ENCODE measurements around the gene LIMS2. TPM values are rescaled to one million over a fixed set of nuclear protein-coding genes. Genes with fewer than 3 reads are reported as not detected.

The LIMS2 gene
- total RNA-seq, 1 donor from 2014 or later: 3.8 TPM

- Mint-ChIP-seq H3K27me3 (ENCODE audit: unreplicated experiment) (peaks cover 20% of the 10 kb centered on the region), H3K4me3 (ENCODE audit: unreplicated experiment) (peak overlapping the region; percentile 42), H3K36me3 (ENCODE audit: low read depth, unreplicated experiment) (no peaks in the 10 kb centered on the region), H3K9me3 (ENCODE audit: unreplicated experiment) (no peaks in the 10 kb centered on the region), H3K27ac (ENCODE audit: unreplicated experiment) (no peak overlapping the region), H3K4me1 (ENCODE audit: unreplicated experiment) (peaks cover 13% of the 10 kb centered on the region)
- DNase-seq (ENCODE audit: low spot score): no peak
- TF ChIP-seq CTCF (IDR thresholded peaks at IDR 0.05; ENCODE audit: unreplicated experiment): no peak
Observed at GRCh38 chr2:127650785-127651380, 24.4 kb downstream of the LIMS2 start.

GRCh38 chr2:127650041-127650784 lies 25.1 kb downstream of the LIMS2 start:
- Mint-ChIP-seq H3K4me3 (ENCODE audit: unreplicated experiment) (no peak overlapping the region), H3K9me3 (ENCODE audit: unreplicated experiment) (no peaks in the 10 kb centered on the region), H3K27ac (ENCODE audit: unreplicated experiment) (no peak overlapping the region), H3K4me1 (ENCODE audit: unreplicated experiment) (peaks cover 14% of the 10 kb centered on the region), H3K27me3 (ENCODE audit: unreplicated experiment) (peaks cover 19% of the 10 kb centered on the region), H3K36me3 (ENCODE audit: low read depth, unreplicated experiment) (peaks cover under 1% of the 10 kb centered on the region)
- TF ChIP-seq CTCF (IDR thresholded peaks at IDR 0.05; ENCODE audit: unreplicated experiment): peak; percentile 57
- DNase-seq (ENCODE audit: low spot score): no peak

- peak; percentile 94 for DNase-seq (ENCODE audit: low spot score)
- peaks cover 6% of the 10 kb centered on the region for H3K36me3 Mint-ChIP-seq (ENCODE audit: low read depth, unreplicated experiment)
- H3K27me3 Mint-ChIP-seq (ENCODE audit: unreplicated experiment): peaks cover 22% of the 10 kb centered on the region
- H3K4me3 Mint-ChIP-seq (ENCODE audit: unreplicated experiment): no peak overlapping the region
- peak; percentile 91 for TF ChIP-seq CTCF (IDR thresholded peaks at IDR 0.05; ENCODE audit: unreplicated experiment)
- peaks cover 16% of the 10 kb centered on the region for H3K4me1 Mint-ChIP-seq (ENCODE audit: unreplicated experiment)
- H3K9me3 Mint-ChIP-seq (ENCODE audit: unreplicated experiment): no peaks in the 10 kb centered on the region
- no peak overlapping the region for H3K27ac Mint-ChIP-seq (ENCODE audit: unreplicated experiment)
Observed at GRCh38 chr2:127649684-127650040, 25.7 kb downstream of the LIMS2 start.

- peaks cover 9% of the 10 kb centered on the region for H3K36me3 Mint-ChIP-seq (ENCODE audit: low read depth, unreplicated experiment)
- H3K4me1 Mint-ChIP-seq (ENCODE audit: unreplicated experiment): peaks cover 16% of the 10 kb centered on the region
- H3K27me3 Mint-ChIP-seq (ENCODE audit: unreplicated experiment): peaks cover 22% of the 10 kb centered on the region
- DNase-seq (ENCODE audit: low spot score): no peak
- H3K4me3 Mint-ChIP-seq (ENCODE audit: unreplicated experiment): no peak overlapping the region
- no peak overlapping the region for H3K27ac Mint-ChIP-seq (ENCODE audit: unreplicated experiment)
- no peaks in the 10 kb centered on the region for H3K9me3 Mint-ChIP-seq (ENCODE audit: unreplicated experiment)
- no peak for TF ChIP-seq CTCF (IDR thresholded peaks at IDR 0.05; ENCODE audit: unreplicated experiment)
Observed at GRCh38 chr2:127649100-127649611, 26.2 kb downstream of the LIMS2 start.

- peaks cover 16% of the 10 kb centered on the region for H3K4me1 Mint-ChIP-seq (ENCODE audit: unreplicated experiment)
- no peaks in the 10 kb centered on the region for H3K9me3 Mint-ChIP-seq (ENCODE audit: unreplicated experiment)
- no peak overlapping the region for H3K4me3 Mint-ChIP-seq (ENCODE audit: unreplicated experiment)
- no peak for DNase-seq (ENCODE audit: low spot score)
- H3K27me3 Mint-ChIP-seq (ENCODE audit: unreplicated experiment): peaks cover 20% of the 10 kb centered on the region
- H3K36me3 Mint-ChIP-seq (ENCODE audit: low read depth, unreplicated experiment): peaks cover 9% of the 10 kb centered on the region
- no peak overlapping the region for H3K27ac Mint-ChIP-seq (ENCODE audit: unreplicated experiment)
- no peak for TF ChIP-seq CTCF (IDR thresholded peaks at IDR 0.05; ENCODE audit: unreplicated experiment)
Observed at GRCh38 chr2:127648321-127648720, 27.0 kb downstream of the LIMS2 start.
